CD14-positive monocyte (primary cell): ENCODE measurements around the gene VCPKMT. TPM values are rescaled to one million over a fixed set of nuclear protein-coding genes. Genes with fewer than 3 reads are reported as not detected.

ENCODE experiments used
- DNase-seq, 3 donors: peaks; one replicate each; pipeline ENCODE4 v3.0.0-alpha.2; 2011 to 2022
- H2AFZ ChIP-seq: 2 replicates; pipeline ENCODE4 v1.6.0; 2012; ENCODE audit warnings: mild to moderate bottlenecking, low read depth, low read length, inconsistent platforms; ENCODE audit not compliant: insufficient read depth, poor library complexity, severe bottlenecking
- H3K27ac ChIP-seq, 2 donors: 1 replicate in 1 of 2; 2 replicates in 1 of 2; pipeline ENCODE4 v1.5.1; 2012 to 2013; ENCODE audit warnings: low read length in 2 of 2, control low read depth in 1 of 2, inconsistent platforms in 1 of 2, low read depth in 1 of 2, mild to moderate bottlenecking in 1 of 2
- H3K27me3 ChIP-seq, 2 donors: one replicate each; pipeline versions ENCODE4 v1.6.0 to v1.6.1; 2011 to 2013; ENCODE audit warnings: low read length in 2 of 2; ENCODE audit not compliant: control insufficient read depth in 2 of 2, insufficient read depth in 2 of 2
- H3K36me3 ChIP-seq, 2 donors: replicated peaks in 1 of 2; 1 replicate in 1 of 2; 2 replicates in 1 of 2; pipeline versions ENCODE4 v1.5.1 to v1.6.1; 2012 to 2013; ENCODE audit warnings: low read length in 2 of 2, control low read depth in 1 of 2, inconsistent platforms in 1 of 2, mild to moderate bottlenecking in 1 of 2; ENCODE audit not compliant: insufficient read depth in 2 of 2, control insufficient read depth in 1 of 2
- H3K4me1 ChIP-seq, 2 donors: 1 replicate in 1 of 2; 2 replicates in 1 of 2; pipeline versions ENCODE4 v1.5.1 to v1.6.1; 2012 to 2013; ENCODE audit warnings: low read length in 2 of 2, control low read depth in 1 of 2, inconsistent platforms in 1 of 2, mild to moderate bottlenecking in 1 of 2, moderate library complexity in 1 of 2; ENCODE audit not compliant: insufficient read depth in 2 of 2, control insufficient read depth in 1 of 2
- H3K4me2 ChIP-seq: replicated peaks from 2 replicates; pipeline ENCODE3; 2012; ENCODE audit warnings: low read length, moderate library complexity, mild to moderate bottlenecking; ENCODE audit not compliant: poor library complexity, severe bottlenecking; ENCODE audit errors: extremely low read depth
- H3K4me3 ChIP-seq, 3 experiments: fragments of 200-600 bp in 1 of 3; sonication (generic) in 1 of 3; replicated peaks in 1 of 3; 1 replicate in 2 of 3; 2 replicates in 1 of 3; pipeline ENCODE4 v1.5.1; 2011 to 2013; ENCODE audit warnings: low read length in 3 of 3, mild to moderate bottlenecking in 3 of 3, control low read depth in 2 of 3, low read depth in 2 of 3, inconsistent platforms in 1 of 3, moderate library complexity in 1 of 3
- H3K79me2 ChIP-seq: 2 replicates; pipeline ENCODE4 v1.6.0; 2012; ENCODE audit warnings: mild to moderate bottlenecking, control low read depth, inconsistent platforms, low read length, moderate library complexity; ENCODE audit not compliant: insufficient read depth
- H3K9ac ChIP-seq: 2 replicates; pipeline ENCODE4 v1.6.0; 2017; ENCODE audit warnings: low read length, mild to moderate bottlenecking; ENCODE audit not compliant: insufficient read depth, poor library complexity, severe bottlenecking
- H3K9me3 ChIP-seq, 2 donors: replicated peaks in 1 of 2; 1 replicate in 1 of 2; 2 replicates in 1 of 2; pipeline versions ENCODE4 v1.5.1 to v1.6.1; 2012 to 2013; ENCODE audit warnings: low read length in 2 of 2, control low read depth in 1 of 2; ENCODE audit not compliant: control insufficient read depth in 1 of 2, insufficient read depth in 1 of 2
- H4K20me1 ChIP-seq: 2 replicates; pipeline ENCODE4 v1.6.0; 2012; ENCODE audit warnings: mild to moderate bottlenecking, low read length, control low read depth, moderate library complexity; ENCODE audit not compliant: insufficient read depth
- H3K27ac Mint-ChIP-seq, 7 donors: one replicate each; pipeline ENCODE4 v1.8.0; 2020; ENCODE audit warnings: mild to moderate bottlenecking in 7 of 7, mixed read lengths in 7 of 7, moderate library complexity in 6 of 7, inconsistent platforms in 2 of 7
- H3K27me3 Mint-ChIP-seq, 3 donors: one replicate each; pipeline ENCODE4 v1.8.0; 2021 to 2022; ENCODE audit warnings: low read depth in 3 of 3, mild to moderate bottlenecking in 3 of 3, mixed read lengths in 3 of 3, moderate library complexity in 3 of 3, inconsistent platforms in 1 of 3
- H3K36me3 Mint-ChIP-seq, 2 donors: one replicate each; pipeline ENCODE4 v1.8.0; 2020; ENCODE audit warnings: mixed read lengths in 2 of 2, inconsistent platforms in 1 of 2, mild to moderate bottlenecking in 1 of 2
- H3K4me1 Mint-ChIP-seq: one replicate; pipeline ENCODE4 v1.8.0; 2020; ENCODE audit warnings: mild to moderate bottlenecking, mixed read lengths
- H3K4me3 Mint-ChIP-seq, 2 donors: one replicate each; pipeline ENCODE4 v1.8.0; 2020; ENCODE audit warnings: mild to moderate bottlenecking in 2 of 2, mixed read lengths in 2 of 2, moderate library complexity in 1 of 2
- H3K9me3 Mint-ChIP-seq, 7 donors: one replicate each; pipeline ENCODE4 v1.8.0; 2020 to 2022; ENCODE audit warnings: mixed read lengths in 7 of 7, mild to moderate bottlenecking in 6 of 7, moderate library complexity in 6 of 7, inconsistent platforms in 2 of 7
- CTCF ChIP-seq: fragments of 200-600 bp; IDR thresholded peaks from one replicate; pipeline ENCODE4 v1.8.0; 2022; ENCODE audit warnings: antibody characterized with exemption, mild to moderate bottlenecking
- WGBS: methylation state at CpG from one replicate; pipeline ENCODE4 v1.1.5; 2013; ENCODE audit warnings: missing lambda C conversion rate; ENCODE audit not compliant: insufficient coverage; 5-methylcytosine and 5-hydroxymethylcytosine counted together
- intact Hi-C, 2 donors: fragments of 100-400 bp; cut with micrococcal nuclease; formaldehyde crosslinking; loops; one replicate each; pipeline versions ENCODE4 v1.15.0 to v1.15.1; 2023
- polyA plus RNA-seq, 3 donors: library from polyadenylated mRNA; depleted of rRNA in 1 of 3; unstranded in 2 of 3; stranded (reverse) in 1 of 3; fragments of 300-500 nt in 2 of 3; fragments of >200 nt in 1 of 3; fragmentation: Illumina TruSeq in 2 of 3; gene quantifications; 1 replicate in 2 of 3; 2 replicates in 1 of 3; pipeline ENCODE4 v1.2.3, GENCODE V29; 2012 to 2021
- small RNA-seq: library from RNA; depleted of rRNA; stranded (forward); fragments of <200 nt; gene quantifications from one replicate; pipeline ENCODE3, GENCODE V24; 2012; ENCODE audit warnings: low read depth; ENCODE audit not compliant: insufficient read length

Gene VCPKMT
- polyA plus RNA-seq, 3 donors: 3.4 to 14.2 (median 3.5) TPM

GRCh38 chr14:50059763-50060616, 56.4 kb downstream of the VCPKMT start:
- no peak for TF ChIP-seq CTCF
- Histone ChIP-seq H3K36me3 (no peaks in the 10 kb centered on the region), H3K4me3 (peak overlapping the region in 1 of 3 experiments; percentile 38), H3K9me3 (no peaks in the 10 kb centered on the region), H3K27me3 (no peaks in the 10 kb centered on the region), H4K20me1 (no peaks in the 10 kb centered on the region), H3K9ac (peak overlapping the region; percentile 58), H3K4me2 (peak overlapping the region; percentile 23), H3K79me2 (no peaks in the 10 kb centered on the region), H2AFZ (peak overlapping the region; percentile 46), H3K27ac (peak overlapping the region; percentile 92 to 94), H3K4me1 (peaks cover 82 to 86% of the 10 kb centered on the region in 2 donors)
- Mint-ChIP-seq H3K9me3 (peaks cover 0 to 3% (median 0%) of the 10 kb centered on the region in 7 donors), H3K4me1 (peaks cover 87% of the 10 kb centered on the region), H3K27ac (peak overlapping the region; percentile 95 to 100 (median 99)), H3K27me3 (peaks cover 0 to 6% (median 2%) of the 10 kb centered on the region in 3 donors), H3K4me3 (peak overlapping the region in 1 of 2 donors; percentile 27), H3K36me3 (peaks cover 2 to 9% of the 10 kb centered on the region in 2 donors)
- DNase-seq: peak in 2 of 3 donors; percentile 40 to 52
- 55% methylated on average over 11 of the region's 13 CpGs for WGBS
- intact Hi-C loops: loop anchor here (5.0 kb wide), 2 partner anchors 42 to 153 kb away; no protein-coding TSS in a partner anchor

Small RNA genes lying within 50 kb of the gene (small RNA-seq; reads per million reads assigned to genes)
- not detected for gene RF00019

Other genes starting within 250 kb of the VCPKMT start
- gene ARF6, start 223.5 kb downstream of the VCPKMT start, polyA plus RNA-seq: 100 to 1,000 TPM in 2 of 3 donors, 10 to 100 TPM in 1; 76.4 to 136 (median 120) TPM
- gene SOS2, start 115.0 kb upstream of the VCPKMT start, polyA plus RNA-seq: 10 to 100 TPM in 2 of 3 donors, 1 to 10 TPM in 1; 9.3 to 24.3 (median 12.0) TPM
- gene L2HGDH, start 195.7 kb upstream of the VCPKMT start, polyA plus RNA-seq: under 1 TPM; 0.11 to 0.86 (median 0.48) TPM
- 10 to 100 TPM; 13.4 to 17.3 (median 16.4) TPM for gene DMAC2L, start 195.8 kb upstream of the VCPKMT start, polyA plus RNA-seq